B cell (primary cell): ENCODE measurements around the gene MCF2L. TPM values are rescaled to one million over a fixed set of nuclear protein-coding genes. Genes with fewer than 3 reads are reported as not detected.

Experiments used
- ATAC-seq: fragments of 200-7000 bp; cut with Tn5 transposase; one replicate; pipeline ENCODE4 v1.10.0; 2021; ENCODE audit warnings: low read depth, mild to moderate bottlenecking, moderate number of reproducible peaks, moderate library complexity
- CTCF ChIA-PET: fragments of 350-600 bp; sonication (Branson Sonifier 250); formaldehyde crosslinking; loops from one replicate; lab custom pipeline; 2021; ENCODE audit warnings: antibody characterized with exemption, inconsistent platforms; lab: Charles Lee
- POLR2A ChIA-PET: fragments of 350-600 bp; sonication (Branson Sonifier 250); formaldehyde crosslinking; loops from one replicate; lab custom pipeline; 2021; ENCODE audit warnings: antibody characterized with exemption; lab: Charles Lee
- DNase-seq: peaks from one replicate; pipeline ENCODE4 v3.0.0; 2013
- H2AFZ ChIP-seq: 2 replicates; pipeline ENCODE4 v1.6.1; 2012; ENCODE audit warnings: mild to moderate bottlenecking, low read depth, low read length; ENCODE audit not compliant: insufficient read depth, poor library complexity, severe bottlenecking
- H3K27ac ChIP-seq, 2 donors: 1 replicate in 1 of 2; 2 replicates in 1 of 2; pipeline ENCODE4 v1.5.1; 2012 to 2013; ENCODE audit warnings: low read length in 2 of 2, mild to moderate bottlenecking in 2 of 2, moderate library complexity in 1 of 2
- H3K27me3 ChIP-seq, 4 experiments: fragments of 200-600 bp in 1 of 4; sonication (generic) in 1 of 4; replicated peaks in 1 of 4; 1 replicate in 2 of 4; 2 replicates in 2 of 4; pipeline versions ENCODE4 v1.6.1 to v1.7.0; 2013 to 2016; ENCODE audit warnings: low read length in 3 of 4, mild to moderate bottlenecking in 2 of 4, mixed read lengths in 1 of 4, moderate library complexity in 1 of 4; ENCODE audit not compliant: insufficient read depth in 4 of 4, control insufficient read depth in 3 of 4; ENCODE audit errors: control extremely low read depth in 1 of 4
- H3K36me3 ChIP-seq, 2 experiments: replicated peaks in 1 of 2; 1 replicate in 1 of 2; 2 replicates in 1 of 2; pipeline versions ENCODE4 v1.6.1 to v1.7.1; 2013; ENCODE audit warnings: low read length in 1 of 2; ENCODE audit not compliant: insufficient read depth in 2 of 2, control insufficient read depth in 1 of 2; ENCODE audit errors: control extremely low read depth in 1 of 2, extremely low read depth in 1 of 2
- H3K4me1 ChIP-seq, 2 donors: fragments of 200-600 bp in 1 of 2; sonication (generic) in 1 of 2; 1 replicate in 1 of 2; 2 replicates in 1 of 2; pipeline versions ENCODE4 v1.5.1 to v1.6.1; 2013 to 2017; ENCODE audit warnings: low read length in 2 of 2; ENCODE audit not compliant: control insufficient read depth in 2 of 2, insufficient read depth in 2 of 2
- H3K4me2 ChIP-seq: replicated peaks from 2 replicates; pipeline ENCODE3; 2012; ENCODE audit warnings: mild to moderate bottlenecking, low read depth, low read length; ENCODE audit not compliant: poor library complexity, severe bottlenecking
- H3K4me3 ChIP-seq, 5 experiments: fragments of 200-600 bp in 1 of 5; sonication (generic) in 1 of 5; 1 replicate in 3 of 5; 2 replicates in 2 of 5; pipeline versions ENCODE4 v1.5.1 to v1.7.0; 2011 to 2016; ENCODE audit warnings: low read length in 4 of 5, mild to moderate bottlenecking in 4 of 5, low read depth in 2 of 5, control low read depth in 1 of 5, moderate library complexity in 1 of 5; ENCODE audit not compliant: insufficient read depth in 1 of 5; ENCODE audit errors: control extremely low read depth in 1 of 5, extremely low read depth in 1 of 5
- H3K79me2 ChIP-seq: fragments of 200-600 bp; sonication (generic); one replicate; pipeline ENCODE4 v1.6.0; 2016; ENCODE audit warnings: low read length; ENCODE audit not compliant: control insufficient read depth, insufficient read depth
- H3K9ac ChIP-seq: fragments of 200-600 bp; sonication (generic); 2 replicates; pipeline ENCODE4 v1.6.1; 2017; ENCODE audit warnings: mild to moderate bottlenecking, low read length, moderate library complexity
- H3K9me3 ChIP-seq, 3 donors: one replicate each; pipeline versions ENCODE4 v1.6.1 to v1.7.1; 2013; ENCODE audit warnings: low read length in 2 of 3; ENCODE audit not compliant: control insufficient read depth in 2 of 3, insufficient read depth in 1 of 3; ENCODE audit errors: control extremely low read depth in 1 of 3
- H4K20me1 ChIP-seq: 2 replicates; pipeline ENCODE4 v1.6.0; 2012; ENCODE audit warnings: mild to moderate bottlenecking, low read length; ENCODE audit not compliant: insufficient read depth, control insufficient read depth, poor library complexity, severe bottlenecking
- H3K27ac Mint-ChIP-seq: one replicate; pipeline ENCODE4 v1.8.0; 2021; ENCODE audit warnings: mixed read lengths
- H3K27me3 Mint-ChIP-seq: one replicate; pipeline ENCODE4 v1.8.0; 2021; ENCODE audit warnings: mixed read lengths
- H3K4me1 Mint-ChIP-seq: one replicate; pipeline ENCODE4 v1.8.0; 2021; ENCODE audit warnings: mixed read lengths
- H3K4me3 Mint-ChIP-seq: one replicate; pipeline ENCODE4 v1.8.0; 2021; ENCODE audit warnings: mixed read lengths
- H3K9me3 Mint-ChIP-seq: one replicate; pipeline ENCODE4 v1.8.0; 2022; ENCODE audit warnings: mixed read lengths; ENCODE audit not compliant: insufficient read depth
- CTCF ChIP-seq: fragments of 200-600 bp; IDR thresholded peaks from one replicate; pipeline ENCODE4 v1.8.0; 2022; ENCODE audit warnings: antibody characterized with exemption, mild to moderate bottlenecking
- EZH2 ChIP-seq: IDR thresholded peaks from 2 replicates; pipeline ENCODE4 v1.6.1; 2012; ENCODE audit warnings: borderline replicate concordance, low read depth, mild to moderate bottlenecking, moderate library complexity, low read length; ENCODE audit not compliant: insufficient read depth, poor library complexity, severe bottlenecking
- WGBS: methylation state at CpG from one replicate; pipeline ENCODE4 v1.1.5; 2013; ENCODE audit warnings: missing lambda C conversion rate; ENCODE audit not compliant: insufficient coverage; 5-methylcytosine and 5-hydroxymethylcytosine counted together
- intact Hi-C: fragments of 100-400 bp; cut with micrococcal nuclease; formaldehyde crosslinking; loops from one replicate; pipeline ENCODE4 v1.10.0; 2022
- polyA plus RNA-seq: library from polyadenylated mRNA; depleted of rRNA; stranded (reverse); fragments of >200 nt; gene quantifications from 2 replicates; pipeline ENCODE4 v1.2.3, GENCODE V29; 2012
- total RNA-seq, 2 donors: library from RNA; stranded (reverse); fragments of 120-200 nt in 1 of 2; gene quantifications; 1 replicate in 1 of 2; 2 replicates in 1 of 2; pipeline versions ENCODE4 v1.2.3 to v1.2.4, GENCODE V29; 2013 to 2022

The MCF2L gene
- total and polyA plus RNA-seq, 2 donors (not counting 1 experiment from before 2014, with no cell fraction given) = 3.7 to 8.2 TPM

- 91% methylated on average over 10 of the region's 10 CpGs for WGBS
- no peaks in the 10 kb centered on the region for H3K9me3 Mint-ChIP-seq
- Histone ChIP-seq H2AFZ (no peak overlapping the region), H3K4me2 (no peak overlapping the region), H4K20me1 (no peaks in the 10 kb centered on the region), H3K9me3 (no peaks in the 10 kb centered on the region), H3K4me1 (no peaks in the 10 kb centered on the region), H3K4me3 (no peak overlapping the region), H3K9ac (no peak overlapping the region), H3K79me2 (no peaks in the 10 kb centered on the region), H3K27me3 (no peaks in the 10 kb centered on the region), H3K27ac (no peak overlapping the region), H3K36me3 (no peaks in the 10 kb centered on the region)
- CTCF ChIA-PET = no interaction called here
- POLR2A ChIA-PET = no interaction called here
- DNase-seq = no peak
- H3K4me1 Mint-ChIP-seq = no peaks in the 10 kb centered on the region
- no peak for TF ChIP-seq CTCF
- TF ChIP-seq EZH2 = no peak
- no peak for ATAC-seq
- H3K27me3 Mint-ChIP-seq = no peaks in the 10 kb centered on the region
- H3K4me3 Mint-ChIP-seq = no peak overlapping the region
- intact Hi-C loops = no loop called here
- no peak overlapping the region for H3K27ac Mint-ChIP-seq
Measured at GRCh38 chr13:113066142-113066455, 97.1 kb downstream of the MCF2L start.

GRCh38 chr13:113066746-113067145, 97.7 kb downstream of the MCF2L start:
- DNase-seq (no peak), ATAC-seq (no peak)
- no peaks in the 10 kb centered on the region for H3K9me3 ChIP-seq
- no peak for TF ChIP-seq EZH2
- TF ChIP-seq CTCF = no peak
- CTCF ChIA-PET = no interaction called here
- no peaks in the 10 kb centered on the region for H3K9me3 Mint-ChIP-seq
- H3K27me3 ChIP-seq = no peaks in the 10 kb centered on the region
- no peak overlapping the region for H3K4me3 ChIP-seq
- POLR2A ChIA-PET = no interaction called here
- H3K4me3 Mint-ChIP-seq = no peak overlapping the region
- H2AFZ ChIP-seq = no peak overlapping the region
- 93% methylated on average over 19 of the region's 19 CpGs for WGBS
- no peaks in the 10 kb centered on the region for H3K4me1 Mint-ChIP-seq
- H3K27me3 Mint-ChIP-seq = no peaks in the 10 kb centered on the region
- no peaks in the 10 kb centered on the region for H3K4me1 ChIP-seq
- H3K79me2 ChIP-seq = no peaks in the 10 kb centered on the region
- H3K9ac ChIP-seq = no peak overlapping the region
- no peak overlapping the region for H3K27ac ChIP-seq
- no peak overlapping the region for H3K27ac Mint-ChIP-seq
- no peak overlapping the region for H3K4me2 ChIP-seq
- H3K36me3 ChIP-seq = no peaks in the 10 kb centered on the region
- no peaks in the 10 kb centered on the region for H4K20me1 ChIP-seq
- intact Hi-C loops = no loop called here
